Measurements from ENCODE around the gene FGF8.

- TF ChIP-seq CTCF (IDR thresholded peaks at IDR 0.05) (no peak), SIN3A (IDR thresholded peaks at IDR 0.05; ENCODE audit: borderline replicate concordance, insufficient read depth, low read depth, low read length) (no peak), POLR2AphosphoS5 (IDR thresholded peaks at IDR 0.05; ENCODE audit: low read depth, low read length) (no peak), REST (IDR thresholded peaks at IDR 0.05; ENCODE audit: insufficient read depth in 1 of 2, low read depth in 2 of 2, low read length in 1 of 2) (no peak)
These were observed 7.7 kb downstream of the FGF8 start for GRCh38 chr10:101767966-101768790.
